BE2C (cell line): Measurements from ENCODE around the gene ZNF544.

Experiments
- DNase-seq: peaks from one replicate; pipeline ENCODE4 v3.0.0-alpha.2; 2020
- H3K27me3 ChIP-seq: fragments of 250-450 bp; sonication (Bioruptor Pico); 2 replicates; pipeline ENCODE4 v1.5.1; 2020; ENCODE audit warnings: mild to moderate bottlenecking
- H3K36me3 ChIP-seq: fragments of 250-450 bp; sonication (Bioruptor Pico); 2 replicates; pipeline ENCODE4 v1.5.1; 2020; ENCODE audit warnings: mild to moderate bottlenecking
- H3K4me1 ChIP-seq: fragments of 250-450 bp; sonication (Bioruptor Pico); 2 replicates; pipeline ENCODE4 v1.5.1; 2020
- H3K4me3 ChIP-seq: 2 replicates; pipeline ENCODE4 v1.5.1; 2011; ENCODE audit warnings: low read depth, low read length
- H3K9me3 ChIP-seq: fragments of 250-450 bp; sonication (Bioruptor Pico); 2 replicates; pipeline ENCODE4 v1.5.1; 2020
- CTCF ChIP-seq: IDR thresholded peaks from 2 replicates; pipeline ENCODE4 v1.5.1; 2012; ENCODE audit warnings: mild to moderate bottlenecking, low read depth, low read length

ZNF544 gene

GRCh38 chr19:58262922-58263296 is 34.2 kb downstream of the ZNF544 start:
- Histone ChIP-seq H3K4me1 (no peaks in the 10 kb centered on the region), H3K9me3 (peaks cover 50% of the 10 kb centered on the region), H3K4me3 (no peak overlapping the region), H3K27me3 (no peaks in the 10 kb centered on the region), H3K36me3 (peaks cover 78% of the 10 kb centered on the region)
- TF ChIP-seq CTCF: no peak
- DNase-seq: no peak

GRCh38 chr19:58265100-58265499 is 36.4 kb downstream of the ZNF544 start:
- Histone ChIP-seq H3K9me3 (peaks cover 44% of the 10 kb centered on the region), H3K36me3 (peaks cover 62% of the 10 kb centered on the region), H3K4me1 (no peaks in the 10 kb centered on the region), H3K4me3 (no peak overlapping the region), H3K27me3 (no peaks in the 10 kb centered on the region)
- no peak for DNase-seq
- no peak for TF ChIP-seq CTCF

GRCh38 chr19:58268344-58268743 is 39.6 kb downstream of the ZNF544 start:
- H3K4me3 ChIP-seq: no peak overlapping the region
- no peak for TF ChIP-seq CTCF
- no peaks in the 10 kb centered on the region for H3K27me3 ChIP-seq
- H3K36me3 ChIP-seq: peaks cover 45% of the 10 kb centered on the region
- H3K4me1 ChIP-seq: no peaks in the 10 kb centered on the region
- DNase-seq: no peak
- H3K9me3 ChIP-seq: peaks cover 24% of the 10 kb centered on the region

GRCh38 chr19:58274771-58275201 is 46.1 kb downstream of the ZNF544 start:
- Histone ChIP-seq H3K27me3 (no peaks in the 10 kb centered on the region), H3K36me3 (peaks cover 20% of the 10 kb centered on the region), H3K4me1 (no peaks in the 10 kb centered on the region), H3K4me3 (no peak overlapping the region), H3K9me3 (peaks cover 5% of the 10 kb centered on the region; the same call in 1 of the 2 replicates)
- TF ChIP-seq CTCF: no peak
- DNase-seq: no peak

- no peak for DNase-seq
- H3K4me3 ChIP-seq: no peak overlapping the region
- no peaks in the 10 kb centered on the region for H3K27me3 ChIP-seq
- peaks cover 2% of the 10 kb centered on the region; the same call in 1 of the 2 replicates for H3K9me3 ChIP-seq
- H3K4me1 ChIP-seq: no peaks in the 10 kb centered on the region
- peaks cover 24% of the 10 kb centered on the region for H3K36me3 ChIP-seq
- TF ChIP-seq CTCF: no peak
These were observed 46.9 kb downstream of the ZNF544 start for GRCh38 chr19:58275564-58275963.

- no peak for TF ChIP-seq CTCF
- H3K36me3 ChIP-seq: peaks cover 26% of the 10 kb centered on the region
These were observed 48.5 kb downstream of the ZNF544 start for GRCh38 chr19:58277197-58277596.

More at GRCh38 chr19:58277197-58277596, 48.5 kb downstream of the ZNF544 start:
- Histone ChIP-seq H3K4me1 (no peaks in the 10 kb centered on the region), H3K9me3 (no peaks in the 10 kb centered on the region), H3K4me3 (no peak overlapping the region), H3K27me3 (no peaks in the 10 kb centered on the region)
- DNase-seq: no peak
